Heart left ventricle (tissue), 13 donors: ENCODE data around the gene SLC22A23.

Experiments
- POLR2A ChIP-seq, 2 donors: fragments of 450-650 bp; IDR thresholded peaks; one replicate each; pipeline ENCODE4 v1.6.1; 2017; ENCODE audit warnings: antibody characterized with exemption in 2 of 2, mild to moderate bottlenecking in 2 of 2, moderate library complexity in 2 of 2
- TF ChIP-seq, protein P1 (sequence below), 12 donors: fragments of 200-600 bp; sonication (generic) in 4 of 12; IDR thresholded peaks; one replicate each; pipeline versions ENCODE4 v1.5.0 to v1.8.0; 2018 to 2022; ENCODE audit warnings: antibody characterized with exemption in 12 of 12, mild to moderate bottlenecking in 5 of 12
- donor health status: ischemic (EF 13 %, LVEDD 7.1; RV severe dilation, severe dysfunction).
- donor health status: DM: no; HTN: yes; CAD: no.
- donor health status: DM: no; HTN: no; CAD: no.
- donor health status: ischemic (EF 25% LVEDD 6.9; RV normal size, moderate dysfunction).
- donor health status: ischemic (EF 25% LVEDD 5.7; RV mildly dilated, moderate dysfunction).
- donor health status: ischemic (EF 35%, LVEDD 5.7; RV mildly dilated, moderate dysfunction).
- donor health status: nonischemic (EF 11% LVEDD 7.7; RV severe dilation, severe dysfunction).
- donor health status: DM: yes; HTN: yes; CAD: no.
- donor health status: PGD.
- donor health status: ischemic (EF 29% LVEDD 5.4; RV normal size, mild dysfunction).
- donor health status: nonischemic (EF 23%, LVEDD 6.1; RV moderate dilation, normal function).

DNA sequence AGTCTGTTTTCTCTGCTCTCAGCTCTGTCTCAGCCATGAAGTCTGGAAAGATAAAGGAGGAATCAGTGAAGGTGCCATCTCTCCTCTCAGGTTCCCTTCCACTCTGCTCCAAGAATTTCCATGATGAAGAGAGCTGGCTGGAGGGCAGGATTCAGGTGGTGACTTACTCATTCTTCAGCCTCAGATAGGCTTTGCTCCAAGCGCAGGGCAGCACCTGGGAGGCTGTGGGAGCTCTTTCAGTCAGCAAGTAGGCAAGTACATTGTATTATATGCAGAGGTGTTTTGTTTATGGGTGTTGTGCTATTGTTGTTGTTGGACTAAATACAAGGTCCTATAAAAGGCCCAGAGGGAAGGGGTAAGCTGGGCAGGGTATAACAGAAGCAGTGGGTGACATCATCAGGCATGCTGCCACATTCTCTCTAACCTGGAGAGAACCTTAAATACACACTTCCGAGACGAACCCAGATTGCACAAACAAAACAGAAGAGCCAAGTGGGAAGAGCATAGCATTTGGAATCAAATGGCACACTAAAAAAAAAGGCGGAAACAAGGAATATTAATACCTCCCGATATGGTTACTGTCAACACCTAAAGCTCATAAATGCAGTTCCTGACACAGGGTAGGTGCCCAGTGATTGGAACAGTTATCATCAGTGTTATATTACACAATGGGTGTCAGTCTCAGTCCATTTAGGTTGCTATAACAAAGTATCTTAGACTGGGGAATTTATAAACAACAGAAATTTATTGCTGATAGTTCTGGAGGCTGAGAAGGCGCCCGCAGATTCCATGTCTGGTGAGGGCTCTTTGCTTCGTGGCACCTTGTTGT is 212.6 kb downstream of the SLC22A23 start:
- TF ChIP-seq, protein P1, sequence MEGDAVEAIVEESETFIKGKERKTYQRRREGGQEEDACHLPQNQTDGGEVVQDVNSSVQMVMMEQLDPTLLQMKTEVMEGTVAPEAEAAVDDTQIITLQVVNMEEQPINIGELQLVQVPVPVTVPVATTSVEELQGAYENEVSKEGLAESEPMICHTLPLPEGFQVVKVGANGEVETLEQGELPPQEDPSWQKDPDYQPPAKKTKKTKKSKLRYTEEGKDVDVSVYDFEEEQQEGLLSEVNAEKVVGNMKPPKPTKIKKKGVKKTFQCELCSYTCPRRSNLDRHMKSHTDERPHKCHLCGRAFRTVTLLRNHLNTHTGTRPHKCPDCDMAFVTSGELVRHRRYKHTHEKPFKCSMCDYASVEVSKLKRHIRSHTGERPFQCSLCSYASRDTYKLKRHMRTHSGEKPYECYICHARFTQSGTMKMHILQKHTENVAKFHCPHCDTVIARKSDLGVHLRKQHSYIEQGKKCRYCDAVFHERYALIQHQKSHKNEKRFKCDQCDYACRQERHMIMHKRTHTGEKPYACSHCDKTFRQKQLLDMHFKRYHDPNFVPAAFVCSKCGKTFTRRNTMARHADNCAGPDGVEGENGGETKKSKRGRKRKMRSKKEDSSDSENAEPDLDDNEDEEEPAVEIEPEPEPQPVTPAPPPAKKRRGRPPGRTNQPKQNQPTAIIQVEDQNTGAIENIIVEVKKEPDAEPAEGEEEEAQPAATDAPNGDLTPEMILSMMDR (IDR thresholded peaks at IDR 0.05) = no peak
- TF ChIP-seq POLR2A (IDR thresholded peaks at IDR 0.05) = no peak
